CD4-positive, alpha-beta T cell (primary cell): ENCODE data around the gene TGM1. TPM values are rescaled to one million over a fixed set of nuclear protein-coding genes. Genes with fewer than 3 reads are reported as not detected.

Experiments used
- ATAC-seq: fragments of 200-7000 bp; cut with Tn5 transposase; one replicate; pipeline ENCODE4 v1.10.0; 2022; ENCODE audit warnings: mild to moderate bottlenecking; ENCODE audit not compliant: poor library complexity
- CTCF ChIA-PET: fragments of 350-600 bp; sonication (Branson Sonifier 250); formaldehyde crosslinking; loops from one replicate; lab custom pipeline; 2021; ENCODE audit warnings: antibody characterized with exemption, inconsistent platforms; lab: Charles Lee
- POLR2A ChIA-PET: fragments of 350-600 bp; sonication (Branson Sonifier 250); formaldehyde crosslinking; loops from one replicate; lab custom pipeline; 2021; ENCODE audit warnings: antibody characterized with exemption, inconsistent platforms; lab: Charles Lee
- DNase-seq, 14 experiments: peaks; one replicate each; pipeline ENCODE4 v3.0.0-alpha.2; 2013 to 2020; ENCODE audit warnings: mixed read lengths in 2 of 14
- H3K27ac ChIP-seq, 2 donors: one replicate each; pipeline versions ENCODE4 v1.5.1 to v1.7.0; 2013; ENCODE audit warnings: low read length in 2 of 2, low read depth in 1 of 2, mild to moderate bottlenecking in 1 of 2
- H3K27me3 ChIP-seq, 2 experiments: 1 replicate in 1 of 2; 2 replicates in 1 of 2; pipeline versions ENCODE4 v1.6.1 to v1.7.0; 2013; ENCODE audit warnings: low read length in 2 of 2, control low read depth in 1 of 2, mild to moderate bottlenecking in 1 of 2, moderate library complexity in 1 of 2; ENCODE audit not compliant: insufficient read depth in 2 of 2, control insufficient read depth in 1 of 2
- H3K36me3 ChIP-seq: one replicate; pipeline ENCODE4 v1.6.1; 2013; ENCODE audit warnings: low read length, control low read depth; ENCODE audit not compliant: insufficient read depth
- H3K4me1 ChIP-seq: one replicate; pipeline ENCODE4 v1.6.1; 2013; ENCODE audit warnings: low read length, control low read depth; ENCODE audit not compliant: insufficient read depth
- H3K4me3 ChIP-seq: one replicate; pipeline ENCODE4 v1.5.1; 2013; ENCODE audit warnings: mild to moderate bottlenecking, low read length, moderate library complexity
- H3K9me3 ChIP-seq, 2 experiments: 1 replicate in 1 of 2; 2 replicates in 1 of 2; pipeline versions ENCODE4 v1.6.1 to v1.7.0; 2013; ENCODE audit warnings: low read length in 2 of 2, mild to moderate bottlenecking in 2 of 2, control low read depth in 1 of 2, moderate library complexity in 1 of 2; ENCODE audit not compliant: control insufficient read depth in 1 of 2, insufficient read depth in 1 of 2
- H3K27ac Mint-ChIP-seq: one replicate; pipeline ENCODE4 v1.8.0; 2020; ENCODE audit warnings: mixed read lengths
- H3K27me3 Mint-ChIP-seq: one replicate; pipeline ENCODE4 v1.8.0; 2021; ENCODE audit warnings: mixed read lengths
- H3K36me3 Mint-ChIP-seq: one replicate; pipeline ENCODE4 v1.8.0; 2021; ENCODE audit warnings: low read depth, mixed read lengths
- H3K4me1 Mint-ChIP-seq: one replicate; pipeline ENCODE4 v1.8.0; 2021; ENCODE audit warnings: low read depth, mixed read lengths
- H3K4me3 Mint-ChIP-seq: one replicate; pipeline ENCODE4 v1.8.0; 2020; ENCODE audit warnings: mild to moderate bottlenecking, mixed read lengths
- H3K9me3 Mint-ChIP-seq: one replicate; pipeline ENCODE4 v1.8.0; 2020; ENCODE audit warnings: mixed read lengths
- CTCF ChIP-seq: fragments of 200-600 bp; IDR thresholded peaks from one replicate; pipeline ENCODE4 v1.8.0; 2022; ENCODE audit warnings: antibody characterized with exemption, mild to moderate bottlenecking
- intact Hi-C, 2 experiments: fragments of 100-400 bp; cut with DNase I in 1 of 2; cut with micrococcal nuclease in 1 of 2; formaldehyde crosslinking; loops; one replicate each; pipeline versions ENCODE4 v1.15.1 to v1.9.0; 2023 to 2025; cut with DNase I, micrococcal nuclease
- total RNA-seq, 174 experiments: library from RNA in 2 of 174; stranded (reverse) in 2 of 174; gene quantifications; one replicate each; pipeline ENCODE4 v1.2.3 and lab custom pipeline; 2021 to 2026

TGM1 gene
- total RNA-seq, 2 experiments from 2014 or later: 3.5 to 3.9 TPM

- ATAC-seq: no peak
- ChIA-PET POLR2A (interaction anchor here (0.6 to 0.9 kb wide), 2 partner anchors 26 to 29 kb away, joined by 3 to 4 read pairs; no protein-coding TSS in a partner anchor), CTCF (no interaction called here)
- Histone ChIP-seq H3K27me3 (no peaks in the 10 kb centered on the region), H3K4me3 (no peak overlapping the region), H3K36me3 (peaks cover 61% of the 10 kb centered on the region), H3K4me1 (peaks cover 20% of the 10 kb centered on the region), H3K9me3 (no peaks in the 10 kb centered on the region), H3K27ac (no peak overlapping the region)
- Mint-ChIP-seq H3K27me3 (no peaks in the 10 kb centered on the region), H3K4me1 (peaks cover 22% of the 10 kb centered on the region), H3K4me3 (no peak overlapping the region), H3K9me3 (no peaks in the 10 kb centered on the region), H3K36me3 (peaks cover 71% of the 10 kb centered on the region), H3K27ac (no peak overlapping the region)
- no peak for TF ChIP-seq CTCF
- no peak for DNase-seq
- intact Hi-C loops: no loop called here
Observed at GRCh38 chr14:24267516-24267915, 4.5 kb upstream of the TGM1 start.

DNA sequence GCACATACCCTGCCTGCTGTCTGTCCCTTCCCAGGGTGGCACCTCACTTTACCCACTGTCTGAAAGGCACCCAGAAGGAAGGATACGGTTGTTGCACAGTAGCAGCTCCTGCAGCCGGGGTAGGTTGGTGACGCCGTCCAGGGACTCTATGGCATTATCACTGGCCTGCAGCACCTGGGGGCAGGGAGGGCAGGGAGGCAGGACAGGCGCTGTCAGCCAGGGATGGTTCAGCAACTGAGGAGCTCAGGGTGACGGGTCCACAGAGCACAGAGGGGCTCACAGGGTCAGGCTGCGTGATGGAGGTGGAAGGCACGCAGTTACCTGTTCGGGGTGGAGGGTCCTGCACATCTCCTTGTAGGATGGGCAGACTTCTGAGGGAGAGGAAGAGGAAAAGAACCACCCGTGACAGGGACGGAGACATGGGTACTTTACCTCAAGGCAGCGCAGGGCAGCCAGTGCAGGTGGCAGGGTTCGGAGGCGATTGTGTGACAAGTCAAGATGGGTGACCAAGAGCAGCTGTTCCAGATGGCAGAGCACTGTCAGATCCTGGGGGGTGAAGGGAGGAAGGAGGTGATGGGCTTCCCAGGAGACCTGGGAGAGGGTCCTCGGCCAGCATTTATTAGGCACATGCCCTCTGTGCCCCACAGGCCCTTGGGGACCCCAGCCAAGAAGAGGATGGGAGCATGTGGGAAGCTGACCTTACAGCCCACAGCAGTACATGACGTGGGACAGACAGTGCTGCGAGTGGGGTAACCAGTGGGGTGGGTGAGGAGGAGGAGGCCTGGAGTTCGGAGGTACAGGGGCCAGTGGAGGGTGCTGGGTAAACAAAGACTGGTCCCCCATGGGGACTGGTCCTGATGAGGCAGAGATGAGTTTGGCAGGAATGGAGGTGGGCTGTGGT lies 3.6 kb upstream of the TGM1 start:
- Mint-ChIP-seq H3K36me3 (peaks cover 77% of the 10 kb centered on the region), H3K4me3 (no peak overlapping the region)

GRCh38 chr14:24264298-24264697 lies 1.3 kb upstream of the TGM1 start:
- Histone ChIP-seq H3K9me3 (no peaks in the 10 kb centered on the region), H3K4me3 (no peak overlapping the region), H3K4me1 (no peaks in the 10 kb centered on the region), H3K27ac (no peak overlapping the region), H3K36me3 (peaks cover 60% of the 10 kb centered on the region), H3K27me3 (no peaks in the 10 kb centered on the region)
- H3K36me3 Mint-ChIP-seq: peaks cover 75% of the 10 kb centered on the region
- ChIA-PET CTCF (no interaction called here), POLR2A (interaction anchor here (2.2 kb wide), 1 partner anchor 22 kb away, joined by 8 read pairs; the partner anchor contains the start of gene TINF2)
- H3K27me3 Mint-ChIP-seq: no peaks in the 10 kb centered on the region
- no peak for TF ChIP-seq CTCF
- no peak overlapping the region for H3K27ac Mint-ChIP-seq
- no peak overlapping the region for H3K4me3 Mint-ChIP-seq
- no peak for ATAC-seq
- H3K4me1 Mint-ChIP-seq: no peaks in the 10 kb centered on the region
- intact Hi-C loops: no loop called here
- DNase-seq: no peak
- no peaks in the 10 kb centered on the region for H3K9me3 Mint-ChIP-seq

More for the DNA sequence above, 3.6 kb upstream of the TGM1 start:
- H3K9me3 Mint-ChIP-seq: no peaks in the 10 kb centered on the region
- Histone ChIP-seq H3K27me3 (no peaks in the 10 kb centered on the region), H3K4me3 (no peak overlapping the region), H3K4me1 (peaks cover 10% of the 10 kb centered on the region), H3K36me3 (peaks cover 61% of the 10 kb centered on the region), H3K9me3 (no peaks in the 10 kb centered on the region), H3K27ac (no peak overlapping the region)
- H3K27me3 Mint-ChIP-seq: no peaks in the 10 kb centered on the region
- no peak for TF ChIP-seq CTCF
- CTCF ChIA-PET: no interaction called here
- peaks cover 12% of the 10 kb centered on the region for H3K4me1 Mint-ChIP-seq
- POLR2A ChIA-PET: interaction anchor here (0.6 to 2.2 kb wide), 2 partner anchors 24 to 30 kb away, joined by 3 to 8 read pairs; partner anchors contain the start of gene TINF2
- ATAC-seq (no peak), DNase-seq (no peak)
- peak overlapping the region; percentile 19 for H3K27ac Mint-ChIP-seq
- intact Hi-C loops: no loop called here
